HAP-1 (cell line): ENCODE results near the gene RAB6D.
"Not testable (repeated sequence)": the region's sequence is repeated elsewhere in the genome, so short reads cannot be mapped to it uniquely, and the experiment has no call there.

ENCODE experiments used
- DNase-seq, 2 experiments: peaks; one replicate each; pipeline ENCODE4 v3.0.0-alpha.2; 2016 to 2020; ENCODE audit warnings: low spot score in 2 of 2
- H3K27me3 ChIP-seq: fragments of 250-450 bp; sonication (Bioruptor Pico); 2 replicates; pipeline ENCODE4 v1.5.1; 2020; ENCODE audit warnings: low read depth, mild to moderate bottlenecking, moderate library complexity
- H3K36me3 ChIP-seq: fragments of 250-450 bp; sonication (Bioruptor Pico); replicated peaks from 2 replicates; pipeline ENCODE4 v1.5.1; 2020; ENCODE audit warnings: mild to moderate bottlenecking
- H3K4me1 ChIP-seq: fragments of 250-450 bp; sonication (Bioruptor Pico); 2 replicates; pipeline ENCODE4 v1.5.1; 2020; ENCODE audit warnings: mild to moderate bottlenecking
- H3K4me3 ChIP-seq: fragments of 250-450 bp; sonication (Bioruptor Pico); 2 replicates; pipeline ENCODE4 v1.5.1; 2020; ENCODE audit warnings: mild to moderate bottlenecking, moderate library complexity
- H3K9me3 ChIP-seq: fragments of 250-450 bp; sonication (Bioruptor Pico); 2 replicates; pipeline ENCODE4 v1.5.1; 2020; ENCODE audit warnings: mild to moderate bottlenecking, moderate library complexity
- in situ Hi-C: fragments of 300-500 bp; cut with MboI; formaldehyde crosslinking; loops from 3 replicates; pipeline ENCODE4 v1.14.3; 2020; ENCODE audit warnings: low sequenced_read_pairs, inconsistent platforms, mixed read lengths

RAB6D gene

GRCh38 chr2:131363703-131364186 lies at the start of gene RAB6D:
Gene RAB6D, minus strand, starts transcription at chr2:131364168. Its CDS starts 448 bp downstream, at chr2:131363720.
- in situ Hi-C loops, H3K9me3 ChIP-seq, H3K36me3 ChIP-seq, H3K4me1 ChIP-seq: not testable (repeated sequence)
- H3K27me3 ChIP-seq: peaks cover 12% of the 10 kb centered on the region
- DNase-seq: peak in 1 of 2 experiments; percentile 20
- peak within 1 kb of the TSS; percentile 13 for H3K4me3 ChIP-seq

- Histone ChIP-seq H3K4me1 (no peaks in the 10 kb centered on the region), H3K36me3 (no peaks in the 10 kb centered on the region), H3K4me3 (no peak overlapping the region), H3K9me3 (no peaks in the 10 kb centered on the region), H3K27me3 (no peaks in the 10 kb centered on the region; the same call in 1 of the 2 replicates)
- in situ Hi-C loops: loop anchor here (10.0 kb wide), 1 partner anchor 262 kb away; no protein-coding TSS in a partner anchor
- peak; percentile 27 to 62 for DNase-seq
Observed at GRCh38 chr2:131413148-131413747, 49.3 kb upstream of the RAB6D start.

DNA sequence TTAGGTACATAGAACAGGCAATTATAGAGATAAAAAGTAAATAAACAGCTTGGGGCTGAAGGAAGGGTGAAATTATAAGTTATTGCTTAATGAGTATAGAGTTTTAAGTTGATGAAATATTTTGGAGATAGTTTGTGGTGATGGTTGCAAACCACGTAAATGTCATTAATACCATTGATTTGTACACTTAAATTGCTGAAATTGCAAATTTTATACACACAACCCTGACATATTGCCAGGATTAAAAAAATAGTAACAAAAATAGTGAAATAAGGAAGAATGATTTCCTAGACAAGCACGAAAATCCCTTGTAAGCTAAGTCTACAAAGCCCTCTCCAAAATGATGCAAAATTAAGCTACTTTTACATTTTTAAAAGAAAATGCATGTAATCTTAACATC lies 46.2 kb upstream of the RAB6D start:
- Histone ChIP-seq H3K27me3 (peaks cover 6% of the 10 kb centered on the region; the same call in 1 of the 2 replicates), H3K4me1 (no peaks in the 10 kb centered on the region), H3K9me3 (no peaks in the 10 kb centered on the region), H3K36me3 (no peaks in the 10 kb centered on the region), H3K4me3 (no peak overlapping the region)
- no peak for DNase-seq
- in situ Hi-C loops: loop anchor here (10.0 kb wide), 1 partner anchor 265 kb away; no protein-coding TSS in a partner anchor

DNA sequence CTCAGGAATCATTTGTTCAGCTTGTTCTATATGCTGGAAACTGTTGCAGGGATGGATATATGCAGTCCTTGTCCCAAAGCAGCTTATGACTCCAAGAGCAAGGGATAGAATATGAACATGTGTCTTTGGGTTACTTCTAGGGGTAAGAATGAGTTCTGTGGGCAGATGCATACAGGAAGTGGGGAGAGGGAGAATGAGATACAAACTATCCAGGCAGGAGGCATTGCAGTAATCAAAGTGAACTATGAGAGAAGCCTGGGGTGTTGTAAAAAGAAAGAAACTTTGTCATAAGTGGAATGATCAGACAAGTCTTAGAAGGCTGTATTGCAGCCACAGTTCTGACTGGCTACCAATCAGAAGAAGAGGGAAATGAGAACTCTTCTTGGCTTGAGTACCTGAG lies 44.8 kb upstream of the RAB6D start:
- H3K27me3 ChIP-seq: peaks cover 6% of the 10 kb centered on the region; the same call in 1 of the 2 replicates
- DNase-seq: no peak
- H3K4me1 ChIP-seq: no peaks in the 10 kb centered on the region
- in situ Hi-C loops: no loop called here
- no peak overlapping the region for H3K4me3 ChIP-seq
- H3K36me3 ChIP-seq: no peaks in the 10 kb centered on the region
- H3K9me3 ChIP-seq: no peaks in the 10 kb centered on the region

GRCh38 chr2:131408207-131408606 lies 44.2 kb upstream of the RAB6D start:
- no peak for DNase-seq
- no peaks in the 10 kb centered on the region for H3K36me3 ChIP-seq
- in situ Hi-C loops: no loop called here
- no peaks in the 10 kb centered on the region for H3K4me1 ChIP-seq
- H3K9me3 ChIP-seq: no peaks in the 10 kb centered on the region
- H3K27me3 ChIP-seq: peaks cover 6% of the 10 kb centered on the region; the same call in 1 of the 2 replicates
- no peak overlapping the region for H3K4me3 ChIP-seq

GRCh38 chr2:131404753-131405152 lies 40.8 kb upstream of the RAB6D start:
- in situ Hi-C loops: no loop called here
- Histone ChIP-seq H3K4me1 (no peaks in the 10 kb centered on the region), H3K9me3 (no peaks in the 10 kb centered on the region), H3K4me3 (no peak overlapping the region), H3K36me3 (no peaks in the 10 kb centered on the region), H3K27me3 (peaks cover 6% of the 10 kb centered on the region; the same call in 1 of the 2 replicates)
- DNase-seq: no peak

DNA sequence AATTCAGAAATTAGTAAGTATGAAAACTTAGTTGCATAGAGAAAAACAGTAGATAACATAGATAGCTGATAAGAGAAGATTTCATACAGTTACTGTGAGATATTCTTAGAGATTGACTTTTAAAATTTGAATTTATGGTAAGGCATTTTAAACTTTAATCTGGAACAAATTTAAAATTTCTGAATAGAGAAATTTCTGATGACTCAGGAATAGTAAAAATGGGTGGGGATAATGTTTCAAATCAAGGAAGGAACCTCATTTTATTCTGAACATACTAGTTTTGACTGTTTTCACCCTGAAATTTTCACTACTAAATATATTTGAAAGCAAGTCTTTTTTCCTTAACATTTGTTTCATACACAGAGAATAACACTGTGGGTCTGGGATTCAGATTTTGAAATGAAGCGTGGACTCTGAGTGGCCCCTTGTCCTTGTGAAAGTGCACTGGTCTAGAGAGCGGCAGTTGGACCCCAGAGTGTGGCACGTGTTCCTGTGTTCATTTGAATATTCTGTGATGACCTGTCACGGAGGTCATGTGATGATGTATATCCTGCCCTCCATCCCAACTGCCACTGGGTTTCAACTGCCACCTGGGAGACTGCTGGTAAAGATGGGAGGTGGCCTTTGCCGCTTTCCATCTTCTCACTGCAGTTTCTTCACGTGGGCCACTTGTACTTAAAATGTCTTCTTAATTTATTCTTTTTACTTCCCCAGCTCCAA lies 38.5 kb upstream of the RAB6D start:
- Histone ChIP-seq H3K4me1 (no peaks in the 10 kb centered on the region), H3K4me3 (no peak overlapping the region), H3K9me3 (no peaks in the 10 kb centered on the region), H3K27me3 (peaks cover 6% of the 10 kb centered on the region; the same call in 1 of the 2 replicates), H3K36me3 (no peaks in the 10 kb centered on the region)
- no peak for DNase-seq
- in situ Hi-C loops: no loop called here

GRCh38 chr2:131400849-131401248 lies 36.9 kb upstream of the RAB6D start:
- in situ Hi-C loops: no loop called here
- Histone ChIP-seq H3K27me3 (no peaks in the 10 kb centered on the region), H3K4me1 (no peaks in the 10 kb centered on the region), H3K36me3 (no peaks in the 10 kb centered on the region), H3K9me3 (no peaks in the 10 kb centered on the region), H3K4me3 (no peak overlapping the region)
- DNase-seq: no peak

GRCh38 chr2:131400441-131400840 lies 36.5 kb upstream of the RAB6D start:
- H3K4me1 ChIP-seq, DNase-seq, H3K9me3 ChIP-seq, in situ Hi-C loops, H3K36me3 ChIP-seq, H3K27me3 ChIP-seq, H3K4me3 ChIP-seq: not testable (repeated sequence)

DNA sequence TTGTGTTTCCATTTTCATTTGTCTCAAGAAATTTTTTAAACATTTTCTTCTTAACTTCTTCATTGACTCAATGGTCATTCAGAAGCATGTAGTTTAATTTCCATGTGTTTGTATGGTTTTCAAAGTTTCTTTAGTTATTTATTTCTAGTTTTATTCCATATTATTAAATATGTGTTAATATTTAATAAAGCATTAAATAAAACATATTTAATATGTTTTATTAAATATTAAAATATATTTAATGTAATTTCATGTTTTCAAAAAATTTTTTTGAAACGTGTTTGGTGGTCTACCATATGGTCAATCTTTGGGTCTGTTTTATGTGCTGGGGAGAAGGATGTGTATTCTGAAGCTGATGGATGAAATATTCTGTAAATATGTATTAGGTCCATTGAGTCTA lies 32.2 kb upstream of the RAB6D start:
- H3K4me1 ChIP-seq, H3K36me3 ChIP-seq, H3K9me3 ChIP-seq, H3K4me3 ChIP-seq, H3K27me3 ChIP-seq, DNase-seq, in situ Hi-C loops: not testable (repeated sequence)

DNA sequence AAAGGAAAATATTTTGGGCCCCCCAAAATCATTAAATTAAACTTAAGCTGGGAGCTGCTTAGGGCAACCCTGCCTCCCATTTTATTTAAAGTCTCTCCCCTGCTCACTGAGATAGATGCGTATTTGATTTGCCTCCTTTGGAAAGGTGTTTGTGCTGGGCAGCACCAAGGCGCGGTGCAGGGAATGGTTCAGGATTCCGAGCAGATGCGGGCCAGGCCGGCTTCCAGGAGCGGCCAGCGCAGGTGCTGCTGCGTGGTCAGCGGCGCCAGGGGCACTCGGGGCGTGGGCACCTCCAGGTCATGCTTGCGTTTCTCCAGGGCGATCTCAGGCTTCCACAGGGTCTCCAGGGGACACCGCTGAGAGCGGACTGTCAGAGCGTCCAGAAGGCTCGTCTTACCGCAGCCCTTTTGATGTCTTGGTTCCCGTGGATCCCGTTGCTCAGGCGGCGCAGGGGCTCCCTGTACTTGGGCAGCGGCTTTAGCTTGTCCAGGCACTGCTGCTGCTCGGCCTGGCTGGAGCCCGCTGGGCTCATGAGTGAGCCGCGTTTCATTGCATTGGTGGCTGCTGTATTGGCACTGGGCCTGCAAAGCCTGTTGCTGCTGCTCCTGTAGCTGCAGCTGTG lies 31.2 kb upstream of the RAB6D start:
- H3K27me3 ChIP-seq, in situ Hi-C loops, H3K4me1 ChIP-seq, DNase-seq, H3K36me3 ChIP-seq, H3K4me3 ChIP-seq, H3K9me3 ChIP-seq: not testable (repeated sequence)

DNA sequence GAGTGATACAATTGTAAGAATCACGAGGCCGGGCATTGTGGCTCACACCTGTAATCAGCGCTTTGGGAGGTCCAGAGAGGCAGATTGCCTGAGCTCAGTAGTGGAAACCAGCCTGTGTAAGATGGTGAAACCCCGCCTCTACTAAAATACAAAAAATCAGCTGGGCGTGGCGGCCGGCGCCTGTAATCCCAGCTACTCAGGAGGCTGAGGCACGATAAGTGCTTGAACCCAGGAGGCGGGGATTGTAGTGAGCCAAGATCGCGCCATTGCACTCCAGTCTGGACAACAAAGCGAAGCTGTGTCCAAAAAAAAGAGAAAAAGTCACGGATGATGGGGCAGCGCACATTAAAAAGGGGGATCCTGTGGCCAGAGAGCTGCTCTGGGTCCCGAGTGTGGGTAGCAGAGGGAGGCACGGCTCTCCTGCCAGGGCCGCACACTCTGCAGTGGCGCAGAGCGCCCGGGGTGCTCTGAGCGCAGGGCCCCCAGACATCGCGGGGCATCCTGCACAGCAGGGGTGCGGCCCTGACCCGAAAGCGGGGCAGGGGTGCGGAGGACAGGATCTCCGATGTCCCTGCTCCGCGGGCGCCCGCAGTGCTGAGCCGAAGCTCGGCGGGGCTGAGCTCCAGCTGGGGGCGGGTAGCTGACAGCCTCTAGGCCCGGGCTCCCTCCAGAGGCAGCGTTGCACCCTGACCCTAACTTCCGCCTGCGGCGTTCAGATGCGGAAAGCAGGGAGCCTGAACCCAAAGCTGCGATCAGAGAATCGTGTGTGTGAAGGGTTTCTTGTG lies 30.4 kb upstream of the RAB6D start:
- Histone ChIP-seq H3K9me3 (no peaks in the 10 kb centered on the region), H3K36me3 (no peaks in the 10 kb centered on the region), H3K4me1 (no peaks in the 10 kb centered on the region), H3K27me3 (no peaks in the 10 kb centered on the region), H3K4me3 (no peak overlapping the region)
- no peak for DNase-seq
- in situ Hi-C loops: no loop called here

GRCh38 chr2:131391953-131392352 lies 28.0 kb upstream of the RAB6D start:
- H3K4me1 ChIP-seq, H3K9me3 ChIP-seq, H3K36me3 ChIP-seq, H3K27me3 ChIP-seq, DNase-seq, H3K4me3 ChIP-seq, in situ Hi-C loops: not testable (repeated sequence)
